ENCODE data around the gene ENDOG.

DNA sequence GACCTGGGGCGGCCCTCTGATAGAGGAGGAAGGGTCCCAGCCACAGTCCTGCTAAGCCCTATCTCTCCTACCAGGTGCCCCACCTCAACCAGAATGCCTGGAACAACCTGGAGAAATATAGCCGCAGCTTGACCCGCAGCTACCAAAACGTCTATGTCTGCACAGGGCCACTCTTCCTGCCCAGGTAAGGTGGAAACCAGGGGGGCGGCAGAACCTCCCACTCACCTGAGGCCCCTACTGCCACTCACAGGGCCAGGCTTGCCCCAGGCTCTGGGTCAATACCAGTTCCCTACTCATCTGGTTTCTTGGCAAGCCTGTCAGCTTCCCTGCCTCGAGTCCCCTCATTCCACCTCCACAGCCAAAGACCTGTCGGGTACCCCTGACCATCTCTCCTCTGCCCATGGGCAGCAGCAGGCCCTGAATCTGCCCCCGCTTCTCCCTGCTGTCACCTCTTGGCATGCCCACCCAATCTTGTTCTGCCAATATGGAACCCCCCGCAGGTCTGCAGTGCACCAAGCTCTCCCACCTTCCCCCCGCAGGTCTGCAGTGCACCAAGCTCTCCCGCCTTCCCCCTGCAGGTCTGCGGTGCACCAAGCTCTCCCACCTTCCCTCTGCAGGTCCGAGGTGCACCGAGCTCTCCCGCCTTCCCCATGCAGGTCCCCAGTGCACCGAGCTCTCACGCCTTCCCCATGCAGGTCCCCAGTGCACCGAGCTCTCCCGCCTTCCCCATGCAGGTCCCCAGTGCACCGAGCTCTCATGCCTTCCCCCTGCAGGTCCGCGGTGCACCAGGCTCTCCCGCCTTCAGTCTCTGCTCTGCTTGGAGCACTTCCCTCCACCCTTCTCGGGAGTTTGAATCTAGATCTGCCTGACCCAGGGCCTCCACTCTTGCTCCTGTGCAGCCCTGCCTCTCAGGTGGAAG is 2.6 kb downstream of the ENDOG start:
- TF ChIP-seq CTCF (IDR thresholded peaks at IDR 0.05) (no peak), POLR2A (IDR thresholded peaks at IDR 0.05) (no peak)

Data from Peyer's patch (tissue), 4 donors.